Measurements from ENCODE around the gene MYBPH. TPM values are rescaled to one million over a fixed set of nuclear protein-coding genes. Genes with fewer than 3 reads are reported as not detected.

MYBPH gene
- total RNA-seq, 1 experiment from 2014 or later: not detected

- peaks cover 5% of the 10 kb centered on the region for H3K4me1 Mint-ChIP-seq (ENCODE audit: insufficient read depth, unreplicated experiment)
- CTCF ChIA-PET: interaction anchor here (1.2 to 15.6 kb wide), 9 partner anchors 8 to 126 kb away, joined by 3 to 334 read pairs (median 5); no protein-coding TSS in a partner anchor
- H3K36me3 Mint-ChIP-seq (ENCODE audit: insufficient read depth, unreplicated experiment): no peaks in the 10 kb centered on the region
- no peak for TF ChIP-seq CTCF (IDR thresholded peaks at IDR 0.05; ENCODE audit: unreplicated experiment)
- POLR2A ChIA-PET: no interaction called here
- no peaks in the 10 kb centered on the region for H3K9me3 Mint-ChIP-seq (ENCODE audit: unreplicated experiment)
- no peak overlapping the region for H3K27ac Mint-ChIP-seq (ENCODE audit: low read depth, unreplicated experiment)
- no peak overlapping the region for H3K4me3 Mint-ChIP-seq (ENCODE audit: unreplicated experiment)
- DNase-seq (ENCODE audit: unreplicated experiment): no peak
- H3K27me3 Mint-ChIP-seq (ENCODE audit: insufficient read depth, unreplicated experiment): peaks cover 14% of the 10 kb centered on the region
- BruUV-seq (replicated peaks): no TSS peak
- intact Hi-C loops (cut with micrococcal nuclease): no loop called here
Measured at GRCh38 chr1:203165101-203165799, 10.4 kb downstream of the MYBPH start.

GRCh38 chr1:203163891-203164635 is 11.6 kb downstream of the MYBPH start:
- no peak overlapping the region for H3K27ac Mint-ChIP-seq (ENCODE audit: low read depth, unreplicated experiment)
- no TSS peak for BruUV-seq (replicated peaks)
- no peak for TF ChIP-seq CTCF (IDR thresholded peaks at IDR 0.05; ENCODE audit: unreplicated experiment)
- ChIA-PET POLR2A (no interaction called here), CTCF (interaction anchor here (0.5 to 4.3 kb wide), 8 partner anchors 7 to 368 kb away, joined by 3 to 21 read pairs (median 4); no protein-coding TSS in a partner anchor)
- peaks cover 5% of the 10 kb centered on the region for H3K4me1 Mint-ChIP-seq (ENCODE audit: insufficient read depth, unreplicated experiment)
- no peak overlapping the region for H3K4me3 Mint-ChIP-seq (ENCODE audit: unreplicated experiment)
- H3K9me3 Mint-ChIP-seq (ENCODE audit: unreplicated experiment): peaks cover 8% of the 10 kb centered on the region
- H3K36me3 Mint-ChIP-seq (ENCODE audit: insufficient read depth, unreplicated experiment): no peaks in the 10 kb centered on the region
- intact Hi-C loops (cut with micrococcal nuclease): no loop called here
- DNase-seq (ENCODE audit: unreplicated experiment): no peak
- H3K27me3 Mint-ChIP-seq (ENCODE audit: insufficient read depth, unreplicated experiment): peaks cover 14% of the 10 kb centered on the region

GRCh38 chr1:203162403-203162802 is 13.2 kb downstream of the MYBPH start:
- POLR2A ChIA-PET: interaction anchor here (0.6 to 1.4 kb wide), 3 partner anchors 10 to 1133 kb away, joined by 3 to 4 read pairs (median 3); no protein-coding TSS in a partner anchor
- peaks cover 21% of the 10 kb centered on the region for H3K9me3 Mint-ChIP-seq (ENCODE audit: unreplicated experiment)
- H3K27ac Mint-ChIP-seq (ENCODE audit: low read depth, unreplicated experiment): no peak overlapping the region
- no peak overlapping the region for H3K4me3 Mint-ChIP-seq (ENCODE audit: unreplicated experiment)
- TF ChIP-seq CTCF (IDR thresholded peaks at IDR 0.05; ENCODE audit: unreplicated experiment): no peak
- intact Hi-C loops (cut with micrococcal nuclease): no loop called here
- CTCF ChIA-PET: interaction anchor here (0.7 to 4.3 kb wide), 9 partner anchors 8 to 180 kb away, joined by 3 to 34 read pairs (median 3); no protein-coding TSS in a partner anchor
- no TSS peak for BruUV-seq (replicated peaks)
- H3K27me3 Mint-ChIP-seq (ENCODE audit: insufficient read depth, unreplicated experiment): peaks cover 14% of the 10 kb centered on the region
- DNase-seq (ENCODE audit: unreplicated experiment): no peak
- no peaks in the 10 kb centered on the region for H3K36me3 Mint-ChIP-seq (ENCODE audit: insufficient read depth, unreplicated experiment)
- H3K4me1 Mint-ChIP-seq (ENCODE audit: insufficient read depth, unreplicated experiment): peaks cover 4% of the 10 kb centered on the region

- no peak for TF ChIP-seq CTCF (IDR thresholded peaks at IDR 0.05; ENCODE audit: unreplicated experiment)
- no TSS peak for BruUV-seq (replicated peaks)
- no peak for DNase-seq (ENCODE audit: unreplicated experiment)
- peaks cover 21% of the 10 kb centered on the region for H3K9me3 Mint-ChIP-seq (ENCODE audit: unreplicated experiment)
- no peaks in the 10 kb centered on the region for H3K36me3 Mint-ChIP-seq (ENCODE audit: insufficient read depth, unreplicated experiment)
- ChIA-PET CTCF (interaction anchor here (0.9 to 4.3 kb wide), 9 partner anchors 10 to 180 kb away, joined by 3 to 34 read pairs (median 5); no protein-coding TSS in a partner anchor), POLR2A (interaction anchor here (0.6 to 1.4 kb wide), 4 partner anchors 9 to 1132 kb away, joined by 3 to 4 read pairs (median 3); partner anchors contain the start of gene PCAT6)
- peaks cover 14% of the 10 kb centered on the region for H3K27me3 Mint-ChIP-seq (ENCODE audit: insufficient read depth, unreplicated experiment)
- H3K4me1 Mint-ChIP-seq (ENCODE audit: insufficient read depth, unreplicated experiment): no peaks in the 10 kb centered on the region
- H3K4me3 Mint-ChIP-seq (ENCODE audit: unreplicated experiment): no peak overlapping the region
- H3K27ac Mint-ChIP-seq (ENCODE audit: low read depth, unreplicated experiment): no peak overlapping the region
- intact Hi-C loops (cut with micrococcal nuclease): no loop called here
Measured at GRCh38 chr1:203161703-203162102, 13.9 kb downstream of the MYBPH start.
